Measurements from ENCODE around the gene OR52N2.

DNA sequence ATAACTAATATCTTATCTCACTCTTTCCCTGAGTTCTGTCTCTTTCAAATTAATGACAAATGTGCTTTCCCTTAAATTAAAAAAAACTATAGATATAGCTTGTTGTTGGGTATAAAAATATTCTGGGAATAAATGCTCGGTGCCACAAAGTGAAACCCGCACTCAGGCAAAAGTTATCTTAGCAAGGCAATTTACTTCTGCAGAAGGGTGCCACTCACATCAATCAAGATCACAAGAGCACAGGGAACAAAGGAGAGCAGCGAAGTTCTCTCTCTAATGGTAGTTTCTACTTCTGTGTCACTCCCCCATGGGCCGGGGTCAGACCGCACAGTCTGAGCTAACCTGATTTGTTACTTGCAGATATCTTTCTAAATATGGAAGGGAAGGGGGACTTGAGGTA lies 4.7 kb upstream of the OR52N2 start:
- TF ChIP-seq, protein P1, sequence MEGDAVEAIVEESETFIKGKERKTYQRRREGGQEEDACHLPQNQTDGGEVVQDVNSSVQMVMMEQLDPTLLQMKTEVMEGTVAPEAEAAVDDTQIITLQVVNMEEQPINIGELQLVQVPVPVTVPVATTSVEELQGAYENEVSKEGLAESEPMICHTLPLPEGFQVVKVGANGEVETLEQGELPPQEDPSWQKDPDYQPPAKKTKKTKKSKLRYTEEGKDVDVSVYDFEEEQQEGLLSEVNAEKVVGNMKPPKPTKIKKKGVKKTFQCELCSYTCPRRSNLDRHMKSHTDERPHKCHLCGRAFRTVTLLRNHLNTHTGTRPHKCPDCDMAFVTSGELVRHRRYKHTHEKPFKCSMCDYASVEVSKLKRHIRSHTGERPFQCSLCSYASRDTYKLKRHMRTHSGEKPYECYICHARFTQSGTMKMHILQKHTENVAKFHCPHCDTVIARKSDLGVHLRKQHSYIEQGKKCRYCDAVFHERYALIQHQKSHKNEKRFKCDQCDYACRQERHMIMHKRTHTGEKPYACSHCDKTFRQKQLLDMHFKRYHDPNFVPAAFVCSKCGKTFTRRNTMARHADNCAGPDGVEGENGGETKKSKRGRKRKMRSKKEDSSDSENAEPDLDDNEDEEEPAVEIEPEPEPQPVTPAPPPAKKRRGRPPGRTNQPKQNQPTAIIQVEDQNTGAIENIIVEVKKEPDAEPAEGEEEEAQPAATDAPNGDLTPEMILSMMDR (IDR thresholded peaks at IDR 0.05; ENCODE audit: low read length) = no peak
- no peak for TF ChIP-seq EZH2 (IDR thresholded peaks at IDR 0.05; ENCODE audit: borderline replicate concordance, low read length)

All from OCI-LY1 (cell line).